Measurements from ENCODE around the gene SLC12A5.
"Not testable (repeated sequence)": the region's sequence is repeated elsewhere in the genome, so short reads cannot be mapped to it uniquely, and the experiment has no call there.

The SLC12A5 gene

GRCh38 chr20:46084805-46085178 is 55.8 kb downstream of the SLC12A5 start:
- no peak for DNase-seq

DNA sequence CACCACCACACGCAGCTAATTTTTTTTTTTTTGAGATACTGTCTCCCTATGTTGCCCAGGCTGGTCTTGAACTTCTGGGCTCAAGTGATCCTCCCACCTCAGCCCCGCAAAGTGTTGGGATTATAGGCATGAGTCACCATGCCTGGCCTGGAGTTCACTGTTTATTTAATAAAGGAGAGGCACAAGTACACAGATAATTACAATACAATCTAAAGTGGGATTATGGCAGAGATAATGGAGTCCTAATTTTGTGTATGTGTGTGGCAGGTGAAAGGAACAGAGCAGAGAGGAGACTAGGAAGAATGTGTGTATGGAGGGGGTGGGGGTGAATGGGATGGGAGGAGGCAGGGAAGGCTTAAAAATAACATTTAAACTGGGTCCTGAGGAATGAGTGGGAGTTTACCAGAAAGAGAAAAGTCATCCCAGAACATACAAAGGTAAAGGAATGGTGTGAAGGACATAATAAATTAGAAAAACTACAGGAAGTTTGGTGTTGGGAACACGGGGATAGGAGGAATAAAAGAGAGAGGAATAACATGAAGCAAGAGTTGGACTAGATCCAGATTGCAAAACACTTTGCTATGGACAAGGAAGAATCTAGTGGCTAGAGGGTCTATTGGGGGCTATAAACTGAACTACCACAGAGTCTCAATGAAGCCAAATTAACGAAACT is 56.3 kb downstream of the SLC12A5 start:
- DNase-seq, result no peak

DNA sequence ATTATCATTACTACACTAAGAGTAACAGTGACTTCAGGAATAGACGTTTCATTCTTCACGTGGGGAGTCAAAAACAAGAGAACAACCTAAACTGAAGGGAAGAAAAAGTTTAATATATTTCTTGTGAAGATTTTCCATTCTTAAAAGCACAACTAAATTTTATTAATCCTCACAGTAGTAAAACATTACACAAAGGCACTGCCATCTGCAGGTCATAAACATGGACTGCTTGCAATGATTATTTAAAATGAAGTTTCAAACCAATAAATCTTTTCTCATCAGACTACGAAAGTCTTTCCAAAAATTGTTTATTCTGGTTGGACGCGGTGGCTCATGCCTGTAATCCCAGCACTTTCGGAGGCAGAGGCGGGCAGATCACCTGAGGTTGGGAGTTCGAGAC is 58.1 kb downstream of the SLC12A5 start:
- DNase-seq, result no peak

DNA sequence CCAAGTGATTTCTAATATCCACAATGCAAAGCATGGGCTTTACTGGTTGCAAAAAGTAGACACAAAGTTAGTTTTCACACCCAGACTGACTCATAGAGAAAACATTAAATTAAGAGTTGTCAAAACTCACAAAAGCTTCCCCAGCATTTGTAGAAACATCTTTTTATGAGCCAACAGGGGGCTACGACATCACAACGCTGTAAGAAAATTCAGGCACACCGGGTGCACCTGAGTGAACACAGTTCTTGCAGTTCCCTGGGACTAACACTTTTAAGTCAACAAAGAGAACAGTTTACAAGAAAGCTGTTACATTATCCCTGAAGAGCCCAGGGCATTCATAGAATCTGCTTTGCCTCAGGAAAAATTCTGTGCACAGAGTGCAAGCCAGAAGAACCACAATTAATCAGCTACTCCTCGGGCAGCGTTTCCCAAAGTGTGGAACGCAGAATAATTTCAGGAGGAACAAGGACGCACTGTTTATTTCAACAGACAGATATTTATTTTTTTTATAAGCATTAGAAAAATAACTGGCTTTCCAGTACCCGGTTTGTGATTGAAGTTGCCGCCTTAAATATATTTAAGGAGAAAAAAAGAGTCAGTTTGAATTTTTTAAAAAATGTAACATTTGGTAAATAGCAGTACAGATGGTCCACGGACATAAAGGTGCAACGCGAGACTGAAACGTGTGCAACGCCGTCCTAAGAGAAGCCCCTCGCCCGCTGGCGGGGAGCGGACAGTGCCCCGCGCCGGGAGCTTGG is 59.6 kb downstream of the SLC12A5 start:
- DNase-seq, result no peak

GRCh38 chr20:46089167-46089416 is 60.1 kb downstream of the SLC12A5 start:
- peak in 1 of 2 experiments; percentile 42 for DNase-seq

DNA sequence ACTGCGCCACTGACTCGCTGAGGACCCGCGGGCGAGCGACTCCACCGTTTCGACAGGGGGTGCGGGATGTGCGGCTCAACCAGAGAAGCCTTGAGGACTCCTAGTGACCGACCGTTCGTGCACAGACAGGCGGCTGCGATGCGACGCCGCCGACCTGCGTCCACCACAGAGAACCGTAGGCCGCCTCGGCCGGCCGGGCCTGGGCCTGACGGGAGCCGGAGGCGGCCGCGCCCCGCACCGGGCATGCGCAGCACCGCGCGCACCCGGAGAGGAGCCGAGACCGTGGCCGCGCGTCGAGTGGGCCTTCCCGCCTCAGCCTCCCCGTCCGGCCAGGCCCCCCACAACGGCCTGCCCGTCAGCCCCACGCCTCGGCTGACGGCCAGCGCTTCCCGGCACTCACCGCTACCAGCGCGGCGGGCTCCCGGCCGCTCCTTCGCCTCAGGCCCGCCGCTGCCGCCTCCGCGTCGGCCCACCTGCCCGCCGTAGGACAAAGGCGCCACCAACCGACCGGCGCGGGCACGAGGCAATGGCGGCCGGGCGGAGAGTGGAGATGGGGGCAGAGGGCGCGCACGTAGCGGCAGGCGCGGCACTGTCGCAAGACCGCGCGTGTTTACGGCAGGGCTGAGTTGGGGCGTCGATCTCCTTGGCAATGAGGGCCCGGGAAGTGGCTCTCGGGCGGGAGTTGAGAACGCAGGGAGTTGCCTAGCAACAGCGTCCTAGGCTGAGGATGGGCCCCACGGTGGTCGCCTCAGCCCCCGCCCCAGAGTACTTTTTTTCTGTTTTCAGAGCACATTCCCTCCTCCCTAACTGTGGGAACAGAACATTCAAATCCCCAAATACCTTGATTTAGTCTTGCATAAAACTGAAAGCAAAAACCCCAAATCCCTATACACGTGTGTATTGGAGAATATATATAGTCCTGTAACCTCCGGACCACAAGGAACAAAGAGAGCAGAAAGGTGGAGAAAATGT is 60.7 kb downstream of the SLC12A5 start, which contains the start of gene NCOA5:
TSS of gene NCOA5 (minus strand) at position 546 of the 972 bp plus-strand sequence. CDS start 10,538 bp downstream, outside the sequence.
- peak; percentile 91 to 93 for DNase-seq

DNA sequence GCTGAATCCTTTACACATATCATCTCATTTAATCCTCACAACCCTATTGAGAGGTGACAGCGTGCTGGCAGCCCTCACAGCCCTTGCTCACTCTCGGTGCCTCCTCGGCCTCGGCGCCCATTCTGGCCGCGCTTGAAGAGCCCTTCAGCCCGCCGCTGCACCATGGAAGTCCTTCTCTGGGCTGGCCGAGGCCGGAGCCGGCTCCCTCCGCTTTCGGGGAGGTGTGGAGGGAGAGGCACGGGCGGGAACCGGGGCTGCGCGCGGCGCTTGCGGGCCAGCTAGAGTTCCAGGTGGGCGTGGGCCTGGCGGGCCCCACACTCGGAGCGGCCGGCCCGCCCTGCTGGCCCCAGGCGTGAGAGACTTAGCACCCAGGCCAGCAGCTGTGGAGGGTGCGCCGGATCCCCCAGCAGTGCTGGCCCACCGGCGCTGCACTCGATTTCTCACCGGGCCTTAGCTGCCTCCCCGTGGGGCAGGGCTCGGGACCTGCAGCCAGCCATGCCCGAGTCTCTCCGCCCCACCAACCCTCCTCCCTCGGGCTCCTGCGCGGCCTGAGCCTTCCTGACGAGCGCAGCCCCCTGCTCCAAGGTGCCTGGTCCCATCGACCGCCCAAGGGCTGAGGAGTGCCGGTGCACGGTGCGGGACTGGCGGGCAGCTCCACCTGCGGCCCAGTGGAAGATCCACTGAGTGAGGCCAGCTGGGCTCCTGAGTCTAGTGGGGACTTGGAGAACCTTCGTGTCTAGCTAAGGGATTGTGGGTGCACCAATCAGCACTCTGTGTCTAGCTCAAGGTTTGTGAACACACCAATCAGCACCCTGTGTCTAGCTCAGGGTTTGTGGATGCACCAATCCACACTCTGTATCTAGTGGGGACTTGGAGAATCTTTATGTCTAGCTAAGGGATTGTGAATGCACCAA is 62.9 kb downstream of the SLC12A5 start:
- DNase-seq, result not testable (repeated sequence)

DNA sequence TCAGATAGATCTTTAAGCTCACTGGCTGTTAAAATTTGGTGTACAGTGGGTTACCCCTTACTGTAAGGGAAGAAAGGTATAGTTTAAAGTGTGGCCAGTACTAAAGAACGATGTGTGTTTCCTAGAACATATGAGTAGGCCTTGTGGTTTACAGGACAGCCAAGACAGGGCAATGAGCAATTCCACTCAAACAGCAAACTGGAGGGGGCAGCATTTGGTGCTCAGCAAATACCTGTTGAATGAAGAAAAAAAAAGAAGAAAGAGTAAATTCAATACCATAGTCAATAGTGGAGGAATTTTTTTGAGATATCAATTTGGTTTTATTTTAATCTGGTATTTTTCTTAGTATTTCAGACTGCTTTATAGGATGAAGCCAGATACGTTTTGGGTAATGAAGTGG is 64.5 kb downstream of the SLC12A5 start:
- DNase-seq, result no peak

DNA sequence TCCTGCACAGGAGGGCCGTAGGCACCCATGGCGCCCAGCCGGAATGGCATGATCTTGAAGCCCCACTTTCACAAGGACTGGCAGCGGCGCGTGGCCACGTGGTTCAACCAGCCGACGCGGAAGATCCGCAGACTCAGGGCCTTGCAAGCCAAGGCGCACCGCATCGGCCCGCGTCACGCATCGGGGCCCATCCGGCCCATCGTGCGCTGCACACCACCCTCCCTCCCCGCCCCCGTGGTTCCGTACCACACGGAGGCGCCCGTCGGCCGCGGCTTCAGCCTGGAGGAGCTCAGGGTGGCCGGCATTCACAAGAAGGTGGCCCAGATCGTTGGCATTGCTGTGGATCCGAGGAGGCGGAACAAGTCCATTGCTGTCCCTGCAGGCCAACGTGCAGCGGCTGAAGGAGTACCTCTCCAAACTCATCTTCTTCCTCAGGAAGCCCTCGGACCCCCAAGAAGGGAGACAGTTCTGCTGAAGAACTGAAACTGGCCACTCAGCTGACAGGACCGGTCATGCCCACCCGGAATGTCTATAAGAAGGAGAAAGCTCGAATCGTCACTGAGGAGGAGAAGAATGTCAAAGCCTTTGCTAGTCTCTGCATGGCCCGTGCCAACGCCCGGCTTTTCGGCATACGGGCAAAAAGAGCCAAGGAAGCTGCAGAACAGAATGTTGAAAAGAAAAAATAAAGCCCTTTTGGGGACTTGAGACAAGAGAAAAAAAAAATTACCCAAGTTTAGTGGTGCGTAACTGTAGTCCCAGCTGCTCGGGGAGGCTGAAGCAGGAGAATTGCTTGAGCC is 70.7 kb downstream of the SLC12A5 start:
- no peak for DNase-seq

- DNase-seq, result not testable (repeated sequence)
Measured at GRCh38 chr20:46100444-46100843, 71.4 kb downstream of the SLC12A5 start.

GRCh38 chr20:46100988-46101387 is 72.0 kb downstream of the SLC12A5 start:
- no peak for DNase-seq

- DNase-seq, result no peak
Measured at GRCh38 chr20:46101957-46102356, 72.9 kb downstream of the SLC12A5 start.

DNA sequence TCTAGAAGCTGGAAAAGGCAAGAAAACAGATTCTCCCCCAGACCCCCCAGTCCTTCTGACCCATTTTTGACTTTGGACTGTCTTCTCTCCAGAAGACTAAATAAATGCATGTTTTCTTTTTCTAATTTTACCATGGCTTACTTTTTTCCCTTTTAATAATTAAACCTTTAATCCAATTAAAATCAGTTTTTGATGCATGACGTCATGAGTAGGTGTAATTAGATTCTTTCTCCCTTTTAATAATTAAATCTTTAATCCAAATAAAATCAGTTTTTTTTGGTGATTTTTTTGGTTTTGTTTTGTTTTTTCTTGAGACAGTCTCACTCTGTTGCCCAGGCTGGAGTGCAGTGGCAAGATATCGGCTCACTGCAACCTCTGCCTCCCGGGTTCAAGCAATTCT is 73.9 kb downstream of the SLC12A5 start:
- DNase-seq, result no peak

DNA sequence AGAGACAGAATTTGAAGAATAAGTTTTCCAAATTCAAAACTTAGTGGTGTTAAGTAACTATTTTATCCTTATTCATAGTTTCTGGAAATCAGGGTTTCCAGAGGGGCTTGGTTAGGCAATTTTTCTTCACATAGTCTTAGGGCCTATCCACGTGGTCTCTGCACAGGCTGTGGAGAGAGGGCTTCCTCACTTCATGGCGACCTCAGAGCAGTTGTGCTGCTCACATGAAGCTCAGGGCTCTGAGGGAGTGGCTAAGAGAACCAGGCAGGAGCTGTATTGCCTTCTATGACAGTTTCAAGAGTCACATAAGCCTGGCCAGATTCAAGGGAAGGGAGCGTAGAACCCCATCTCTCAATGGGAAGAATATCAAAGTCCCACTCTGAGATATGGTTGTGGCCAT is 75.2 kb downstream of the SLC12A5 start:
- no peak for DNase-seq

DNA sequence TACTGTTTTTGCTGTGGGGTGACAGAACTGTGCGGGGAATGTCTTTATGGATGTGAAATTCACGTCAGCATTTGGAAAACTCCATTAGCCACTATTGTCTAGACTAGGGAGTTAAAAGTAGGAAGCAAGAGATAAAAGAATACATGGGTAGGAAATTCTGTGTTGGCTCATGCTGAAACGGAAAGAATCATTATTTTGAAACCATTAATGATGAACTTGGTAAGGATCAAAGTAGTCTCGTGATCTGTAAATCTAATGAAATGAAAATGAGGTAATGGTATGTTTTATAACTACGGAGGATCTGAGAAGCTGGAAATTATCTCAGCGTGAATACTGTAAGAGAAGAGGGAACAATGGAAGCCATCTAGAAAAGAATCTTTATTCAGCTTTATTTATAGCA is 78.0 kb downstream of the SLC12A5 start:
- no peak for DNase-seq

- no peak for DNase-seq
Measured at GRCh38 chr20:46108435-46108841, 79.4 kb downstream of the SLC12A5 start.

- DNase-seq, result no peak
Measured at GRCh38 chr20:46108976-46109375, 80.0 kb downstream of the SLC12A5 start.
